Measurements from ENCODE around the gene VTCN1. TPM values are rescaled to one million over a fixed set of nuclear protein-coding genes. Genes with fewer than 3 reads are reported as not detected.

VTCN1 gene
- total and polyA plus RNA-seq, 2 of the 8 experiments (the other 6 are each of a cell fraction or from before 2014, with no cell fraction given), result 0.32 TPM; not detected in 1

GRCh38 chr1:117213046-117213445 lies 2.3 kb upstream of the VTCN1 start:
- ChIA-PET POLR2A (ENCODE audit: partially characterized antibody) (no interaction called here), CTCF (ENCODE audit: partially characterized antibody) (interaction anchor here (0.6 kb wide), 1 partner anchor 48 kb away, joined by 3 read pairs; no protein-coding TSS in a partner anchor)
- Histone ChIP-seq H3K79me2 (ENCODE audit: control insufficient read depth in 1 of 2, insufficient read depth in 2 of 2, low read length in 2 of 2) (no peaks in the 10 kb centered on the region), H3K4me1 (replicated peaks in 1 of 4; ENCODE audit: control insufficient read depth in 3 of 4, insufficient read depth in 4 of 4, low read length in 3 of 4) (peaks cover 0 to 3% (median 1%) of the 10 kb centered on the region in 4 experiments; a peak in 3 of 7 replicates), H4K8ac (ENCODE audit: extremely low read depth, insufficient read depth, low read length) (no peak overlapping the region), H3K18ac (ENCODE audit: extremely low read depth, low read length) (no peak overlapping the region), H3K79me1 (ENCODE audit: low read depth, low read length) (no peaks in the 10 kb centered on the region), H3K14ac (ENCODE audit: insufficient read length) (no peak overlapping the region), H3K9me3 (ENCODE audit: insufficient read depth in 2 of 2, low read depth in 1 of 2, low read length in 1 of 2) (peaks cover 5 to 14% of the 10 kb centered on the region in 2 experiments; a peak in 3 of 4 replicates), H4K91ac (replicated peaks; ENCODE audit: insufficient read length, low read length) (no peak overlapping the region), H3K56ac (replicated peaks; ENCODE audit: insufficient read length, low read depth, low read length) (no peak overlapping the region), H3K9ac (replicated peaks in 1 of 4; ENCODE audit: extremely low read depth in 1 of 4, low read depth in 3 of 4, low read length in 3 of 4) (no peak overlapping the region), H2BK120ac (replicated peaks; ENCODE audit: low read depth, low read length) (no peak overlapping the region), H3K23me2 (ENCODE audit: low read depth, low read length) (no peaks in the 10 kb centered on the region), H3K27me3 (replicated peaks in 1 of 4; ENCODE audit: control insufficient read depth in 3 of 4, extremely low read depth in 1 of 4, insufficient read depth in 3 of 4, low read length in 3 of 4) (no peaks in the 10 kb centered on the region), H2BK15ac (ENCODE audit: low read length) (0 out of 2 replicates have a peak overlapping the region, but pooled peaks have one; percentile 46), H3K27ac (ENCODE audit: low read depth, low read length) (no peak overlapping the region), H3K4me2 (ENCODE audit: insufficient read depth in 1 of 2, low read depth in 2 of 2, low read length in 2 of 2) (no peak overlapping the region), H2BK5ac (ENCODE audit: low read depth, low read length) (no peak overlapping the region), H3K23ac (ENCODE audit: insufficient read length) (no peak overlapping the region), H3K36me3 (ENCODE audit: control insufficient read depth in 2 of 4, insufficient read depth in 4 of 4, low read length in 3 of 4) (no peaks in the 10 kb centered on the region), H2BK20ac (ENCODE audit: low read length) (no peak overlapping the region), H4K5ac (ENCODE audit: insufficient read length, low read depth, low read length) (no peak overlapping the region), H3K4ac (replicated peaks; ENCODE audit: insufficient read length, low read depth, low read length) (no peak overlapping the region), H2AFZ (ENCODE audit: low read length) (no peak overlapping the region), H2BK12ac (ENCODE audit: low read depth, low read length) (no peak overlapping the region), H3K4me3 (ENCODE audit: extremely low read depth in 1 of 4, insufficient read depth in 2 of 4, low read depth in 3 of 4, low read length in 4 of 4) (no peak overlapping the region), H2AK5ac (ENCODE audit: low read depth, low read length) (no peak overlapping the region), H4K20me1 (replicated peaks in 1 of 2; ENCODE audit: control insufficient read depth in 1 of 2, insufficient read depth in 2 of 2, low read length in 2 of 2) (no peaks in the 10 kb centered on the region)
- DNase-seq (ENCODE audit: low read depth in 1 of 2, low spot score in 2 of 2), result no peak
- 98% methylated on average over 6 of the region's 6 CpGs; no CpG with 5 or more reads in 1 of the 2 experiments for WGBS, 2 experiments (ENCODE audit: extremely low coverage in 1 of 2, insufficient coverage in 1 of 2, insufficient read length in 1 of 2, insufficient replicate concordance in 2 of 2, low coverage in 1 of 2, low lambda C conversion rate in 2 of 2, missing lambda C conversion rate in 1 of 2)
- FAIRE-seq, result no peak
- TF ChIP-seq CHD1 (IDR thresholded peaks at IDR 0.05; ENCODE audit: low read depth, low read length), result no peak
- no peak for TF ChIP-seq TBP (IDR thresholded peaks at IDR 0.05; ENCODE audit: low read depth, low read length)
- TF ChIP-seq SIN3A (conservative IDR thresholded peaks at IDR 0.05 in 1 of 2, IDR thresholded peaks at IDR 0.05 in 1 of 2; ENCODE audit: low read depth in 1 of 2, low read length in 2 of 2), result no peak
- no peak for TF ChIP-seq RBBP5 (IDR thresholded peaks at IDR 0.05; ENCODE audit: borderline replicate concordance, low read depth, low read length)
- TF ChIP-seq ATF2 (IDR thresholded peaks at IDR 0.05; ENCODE audit: low read length), result no peak
- TF ChIP-seq NANOG (IDR thresholded peaks at IDR 0.05; ENCODE audit: insufficient read depth, low read depth, low read length, poor library complexity, severe bottlenecking), result no peak
- TF ChIP-seq JUN (IDR thresholded peaks at IDR 0.05; ENCODE audit: low read depth, low read length), result no peak
- no peak for TF ChIP-seq TAF1 (IDR thresholded peaks at IDR 0.05; ENCODE audit: low read depth, low read length)
- no peak for TF ChIP-seq MAFK (IDR thresholded peaks at IDR 0.05; ENCODE audit: low read depth, low read length)
- TF ChIP-seq KDM5A (IDR thresholded peaks at IDR 0.05; ENCODE audit: low read length), result no peak
- TF ChIP-seq E2F6 (IDR thresholded peaks at IDR 0.05), result no peak
- TF ChIP-seq TAF7 (optimal IDR thresholded peaks at IDR 0.05; ENCODE audit: borderline replicate concordance, low read depth, low read length), result no peak

Measured in H1 (cell line).